ENCODE measurements around the gene SCMH1. TPM values are rescaled to one million over a fixed set of nuclear protein-coding genes. Genes with fewer than 3 reads are reported as not detected.
A peak's percentile ranks its signal among the peaks of the same experiment; 100 is the strongest.

The SCMH1 gene
- total RNA-seq, 2 experiments from 2014 or later = 24.2 to 24.7 TPM

DNA sequence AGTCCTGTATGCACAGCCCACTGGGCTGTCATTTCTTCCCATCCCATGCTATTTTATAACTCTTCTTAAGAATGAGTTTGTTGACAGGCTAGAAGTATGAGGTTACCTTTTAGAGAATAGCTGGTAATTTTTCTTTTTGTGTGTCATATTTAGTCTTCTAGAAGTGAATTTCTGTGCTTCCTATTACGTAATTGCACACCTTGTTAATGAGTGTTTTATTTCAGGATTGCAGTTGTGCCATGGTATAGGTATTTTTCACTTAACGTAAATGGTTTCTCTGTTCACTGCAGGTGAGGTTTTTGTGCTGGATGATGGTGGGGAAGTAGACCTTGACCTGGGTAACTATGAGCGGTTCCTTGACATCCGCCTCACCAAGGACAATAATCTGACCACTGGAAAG is 257.6 kb downstream of the SCMH1 start:
- H3K9me3 Mint-ChIP-seq = no peaks in the 10 kb centered on the region
- no peak overlapping the region for H3K27ac Mint-ChIP-seq
- POLR2A ChIA-PET = no interaction called here
- peaks cover 44% of the 10 kb centered on the region for H3K4me1 Mint-ChIP-seq
- H3K27me3 Mint-ChIP-seq = no peaks in the 10 kb centered on the region
- H3K36me3 Mint-ChIP-seq (ENCODE audit: low read depth) = peaks cover 76% of the 10 kb centered on the region
- CTCF ChIA-PET = interaction anchor here (0.8 to 1.9 kb wide), 2 partner anchors 20 to 32 kb away, joined by 3 to 8 read pairs; no protein-coding TSS in a partner anchor
- no peak overlapping the region for H3K4me3 Mint-ChIP-seq
- DNase-seq = no peak

DNA sequence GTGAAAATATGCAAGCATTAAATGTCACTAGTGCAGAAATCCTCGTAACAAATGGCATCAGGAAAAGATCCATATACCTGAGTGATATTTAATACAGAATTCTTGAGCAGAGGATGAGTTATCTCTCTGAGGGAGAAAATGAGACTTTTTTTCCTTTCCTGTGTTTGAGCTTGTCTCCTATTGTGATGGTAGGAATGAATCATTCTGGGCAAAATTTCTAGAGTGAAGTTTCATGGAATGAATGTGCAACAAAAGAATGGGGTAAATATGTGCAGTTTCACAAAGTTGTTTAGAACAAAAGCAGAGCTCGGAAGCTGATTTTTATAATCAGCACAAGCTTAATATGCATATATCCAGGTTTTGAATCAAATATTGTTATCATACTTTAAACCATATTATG is 258.0 kb downstream of the SCMH1 start:
- Mint-ChIP-seq H3K9me3 (no peaks in the 10 kb centered on the region), H3K27me3 (no peaks in the 10 kb centered on the region), H3K4me1 (peaks cover 44% of the 10 kb centered on the region), H3K4me3 (no peak overlapping the region), H3K27ac (no peak overlapping the region), H3K36me3 (ENCODE audit: low read depth) (peaks cover 71% of the 10 kb centered on the region)
- POLR2A ChIA-PET = no interaction called here
- CTCF ChIA-PET = interaction anchor here (0.8 to 1.9 kb wide), 2 partner anchors 20 to 32 kb away, joined by 3 to 8 read pairs; no protein-coding TSS in a partner anchor
- no peak for DNase-seq

DNA sequence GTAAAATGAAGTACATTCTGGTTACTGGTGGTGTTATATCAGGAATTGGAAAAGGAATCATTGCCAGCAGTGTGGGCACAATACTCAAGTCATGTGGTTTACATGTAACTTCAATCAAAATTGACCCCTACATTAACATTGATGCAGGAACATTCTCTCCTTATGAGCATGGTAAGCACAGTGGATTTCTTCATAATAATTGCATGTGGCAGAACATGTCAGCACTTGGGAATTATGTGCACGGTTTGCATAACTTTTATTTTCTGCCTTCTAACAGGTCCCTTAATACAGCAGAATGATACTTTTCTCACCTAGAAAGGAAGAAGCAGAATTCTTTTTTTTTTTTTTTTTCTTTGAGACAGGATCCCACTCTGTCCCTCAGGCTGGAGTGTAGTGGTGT is 258.8 kb downstream of the SCMH1 start:
- CTCF ChIA-PET = interaction anchor here (1.0 kb wide), 1 partner anchor 12 kb away, joined by 4 read pairs; no protein-coding TSS in a partner anchor

DNA sequence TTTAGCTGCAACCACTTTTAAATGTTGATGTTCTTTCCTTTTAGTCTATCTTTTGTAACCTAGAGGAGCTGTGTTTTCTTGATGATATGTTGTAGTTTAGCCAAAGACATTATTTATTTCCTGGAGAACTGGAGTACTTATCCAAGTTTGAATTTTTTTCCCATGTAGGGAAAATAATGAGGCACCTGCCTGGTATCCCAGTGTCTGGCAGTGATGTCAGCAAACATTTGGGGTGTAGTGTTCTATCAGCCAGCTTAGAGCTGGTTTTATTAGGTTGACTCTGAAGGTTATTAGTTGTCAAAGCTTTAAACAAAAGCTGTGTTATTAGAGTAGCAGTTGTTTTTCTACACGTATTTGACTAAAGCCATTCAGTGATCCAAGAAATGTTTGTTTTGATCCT is 259.4 kb downstream of the SCMH1 start:
- Mint-ChIP-seq H3K4me3 (no peak overlapping the region), H3K9me3 (no peaks in the 10 kb centered on the region), H3K27me3 (no peaks in the 10 kb centered on the region), H3K4me1 (peaks cover 47% of the 10 kb centered on the region), H3K27ac (no peak overlapping the region), H3K36me3 (ENCODE audit: low read depth) (peaks cover 59% of the 10 kb centered on the region)
- ChIA-PET POLR2A (no interaction called here), CTCF (interaction anchor here (1.0 kb wide), 1 partner anchor 13 kb away, joined by 4 read pairs; no protein-coding TSS in a partner anchor)
- DNase-seq = no peak

More for the DNA sequence above, 258.8 kb downstream of the SCMH1 start:
- peaks cover 47% of the 10 kb centered on the region for H3K4me1 Mint-ChIP-seq
- no peaks in the 10 kb centered on the region for H3K9me3 Mint-ChIP-seq
- no peak overlapping the region for H3K27ac Mint-ChIP-seq
- POLR2A ChIA-PET = no interaction called here
- H3K4me3 Mint-ChIP-seq = no peak overlapping the region
- no peak for DNase-seq
- H3K36me3 Mint-ChIP-seq (ENCODE audit: low read depth) = peaks cover 63% of the 10 kb centered on the region
- H3K27me3 Mint-ChIP-seq = no peaks in the 10 kb centered on the region

DNA sequence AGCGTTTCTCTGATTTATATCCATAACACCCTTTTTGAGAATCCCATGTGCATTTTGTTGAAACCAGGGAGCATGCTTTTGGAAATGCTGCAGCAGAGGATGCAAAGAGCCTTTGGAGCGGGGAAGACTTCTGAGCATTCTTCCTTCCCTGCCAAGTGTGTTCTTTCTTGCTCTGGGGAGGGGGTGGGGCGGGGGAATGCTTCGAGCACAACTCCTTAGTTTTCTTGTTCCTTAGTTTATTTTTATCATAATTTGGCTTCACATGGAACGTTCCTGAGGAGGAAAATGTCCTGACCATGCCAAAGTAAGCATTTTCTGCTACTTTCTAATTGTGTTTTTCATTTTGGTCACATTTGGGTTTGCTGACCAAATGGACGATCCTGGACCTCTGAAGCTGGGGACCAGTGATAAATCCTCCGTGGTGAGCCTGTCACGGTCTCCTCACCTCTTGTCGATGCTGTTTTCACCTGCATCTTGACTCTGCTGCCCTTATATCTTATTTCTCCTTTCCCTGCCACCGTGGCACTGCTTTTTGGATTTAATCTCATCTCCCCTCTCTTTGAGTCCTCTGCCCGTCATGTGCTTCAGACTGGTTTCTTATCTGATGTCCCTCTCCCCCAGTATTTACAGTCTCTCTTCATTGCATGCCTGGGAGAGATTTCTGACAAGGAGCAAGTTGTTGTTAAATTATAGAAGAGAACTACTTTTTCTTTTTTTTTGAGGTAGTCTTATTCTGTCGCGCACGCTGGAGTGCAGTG is 260.2 kb downstream of the SCMH1 start:
- peaks cover 51% of the 10 kb centered on the region for H3K4me1 Mint-ChIP-seq
- POLR2A ChIA-PET = no interaction called here
- H3K9me3 Mint-ChIP-seq = no peaks in the 10 kb centered on the region
- H3K27ac Mint-ChIP-seq = peak overlapping the region; percentile 83
- H3K36me3 Mint-ChIP-seq (ENCODE audit: low read depth) = peaks cover 50% of the 10 kb centered on the region
- H3K27me3 Mint-ChIP-seq = no peaks in the 10 kb centered on the region
- peak overlapping the region; percentile 28 for H3K4me3 Mint-ChIP-seq
- CTCF ChIA-PET = interaction anchor here (1.7 kb wide), 1 partner anchor 16 kb away, joined by 4 read pairs; no protein-coding TSS in a partner anchor
- DNase-seq = no peak

DNA sequence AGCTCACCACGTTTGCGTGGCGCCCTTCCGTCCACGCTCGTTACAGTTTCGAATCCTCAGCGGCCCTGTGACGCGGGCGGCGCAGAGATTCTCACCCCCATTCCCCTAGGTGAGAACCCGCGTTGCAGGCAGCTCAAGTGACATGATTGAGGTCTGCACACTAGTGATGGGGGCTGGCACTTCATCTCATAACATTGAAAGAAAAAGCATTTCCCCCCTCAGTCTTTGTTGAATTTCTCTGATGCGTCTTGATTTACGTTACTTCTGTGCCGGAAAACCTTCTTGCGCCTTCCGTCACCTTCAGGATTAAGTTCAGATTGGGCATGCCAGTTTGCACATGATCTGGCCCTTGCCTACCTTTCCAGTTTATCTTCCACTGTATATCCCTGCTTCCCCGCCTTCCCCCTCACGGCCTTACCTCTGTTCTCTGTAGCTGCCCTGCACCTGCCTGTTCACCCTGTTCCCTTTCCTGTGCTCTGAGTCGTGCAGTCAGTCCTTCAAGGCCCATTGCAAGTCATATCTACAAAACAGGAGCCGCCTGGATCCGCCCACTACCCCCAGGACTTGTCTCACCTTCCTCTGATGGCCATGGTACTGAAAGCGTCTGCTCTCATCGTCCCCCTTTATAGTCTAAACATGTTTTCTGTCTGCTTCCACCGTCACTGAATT is 261.5 kb downstream of the SCMH1 start:
- Mint-ChIP-seq H3K36me3 (ENCODE audit: low read depth) (peaks cover 38% of the 10 kb centered on the region), H3K4me3 (peak overlapping the region; percentile 82), H3K4me1 (peaks cover 49% of the 10 kb centered on the region), H3K27me3 (no peaks in the 10 kb centered on the region), H3K9me3 (no peaks in the 10 kb centered on the region), H3K27ac (peak overlapping the region; percentile 92)
- ChIA-PET POLR2A (interaction anchor here (1.0 kb wide), 1 partner anchor 136 kb away, joined by 3 read pairs; no protein-coding TSS in a partner anchor), CTCF (interaction anchor here (0.6 to 1.7 kb wide), 6 partner anchors 15 to 1603 kb away, joined by 3 to 6 read pairs (median 4); no protein-coding TSS in a partner anchor)
- peak; percentile 56 for DNase-seq

DNA sequence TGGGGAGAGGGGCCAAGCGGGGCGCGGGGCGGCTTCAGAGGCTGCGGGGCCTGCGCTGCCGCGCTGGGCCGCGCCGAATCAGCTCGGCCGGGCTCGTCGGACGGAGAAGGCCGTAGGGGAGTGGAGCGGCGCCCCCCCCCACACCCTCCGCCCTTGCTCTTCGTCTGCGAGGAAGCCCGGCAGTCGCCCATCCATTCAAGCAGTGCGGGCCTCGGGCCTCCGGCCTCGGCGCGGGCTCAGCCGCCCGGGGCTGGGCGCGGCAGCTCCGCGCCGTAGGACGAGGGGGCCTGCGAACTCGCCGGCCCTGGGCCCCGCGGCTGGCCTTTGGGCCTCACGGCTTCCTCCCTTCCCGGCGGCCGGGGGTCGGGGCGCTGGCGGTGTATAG is 262.0 kb downstream of the SCMH1 start:
- H3K9me3 Mint-ChIP-seq = no peaks in the 10 kb centered on the region
- DNase-seq = no peak
- H3K4me3 Mint-ChIP-seq = peak overlapping the region; percentile 82
- H3K27ac Mint-ChIP-seq = peak overlapping the region; percentile 92
- H3K27me3 Mint-ChIP-seq = no peaks in the 10 kb centered on the region
- peaks cover 49% of the 10 kb centered on the region for H3K4me1 Mint-ChIP-seq
- ChIA-PET CTCF (interaction anchor here (0.6 to 1.7 kb wide), 8 partner anchors 12 to 1602 kb away, joined by 3 to 6 read pairs (median 4); no protein-coding TSS in a partner anchor), POLR2A (interaction anchor here (0.7 to 1.0 kb wide), 2 partner anchors 135 to 1707 kb away, joined by 3 read pairs; no protein-coding TSS in a partner anchor)
- peaks cover 33% of the 10 kb centered on the region for H3K36me3 Mint-ChIP-seq (ENCODE audit: low read depth)

DNA sequence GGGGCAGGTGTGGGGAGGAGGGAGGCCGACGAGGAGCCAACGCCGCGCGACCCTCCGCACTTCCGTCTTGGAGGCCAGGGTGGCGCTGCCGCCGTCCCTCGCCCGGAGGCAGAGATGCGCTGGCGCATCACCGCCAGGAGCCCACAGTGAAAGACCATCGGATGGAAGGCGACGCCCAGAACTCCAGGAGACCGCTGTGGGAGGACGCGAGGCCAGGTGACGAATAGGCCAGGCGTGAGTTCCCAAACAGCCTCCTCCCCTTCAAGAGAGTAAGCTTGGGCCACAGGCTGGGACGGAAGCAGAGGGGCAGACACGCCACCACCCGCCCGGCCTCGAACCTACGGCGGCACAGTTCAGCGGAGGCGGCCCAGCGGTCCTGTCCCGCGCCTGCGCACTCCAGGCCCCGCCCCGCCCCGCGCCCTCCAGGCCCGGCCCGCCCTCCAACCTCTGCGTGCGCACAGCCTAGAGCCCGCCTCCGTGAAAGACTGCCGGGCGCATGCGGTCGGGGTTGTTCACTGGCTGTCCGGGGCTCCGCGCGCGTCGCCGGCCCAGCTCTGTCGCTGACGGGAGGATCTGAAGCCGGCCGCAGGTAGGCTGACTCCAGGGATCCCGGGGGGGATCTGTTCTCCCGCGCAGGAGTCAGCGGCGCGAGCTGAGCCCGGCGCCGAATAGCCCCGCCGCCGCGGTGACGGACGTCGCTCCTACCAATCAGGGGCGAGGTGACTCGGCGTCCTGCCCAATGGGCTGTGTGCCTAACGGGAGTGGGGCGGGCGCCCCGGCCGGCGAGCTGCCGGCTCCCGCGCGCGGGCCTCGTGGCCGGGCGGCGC is 262.7 kb downstream of the SCMH1 start, which contains the start of gene CTPS1:
Gene CTPS1, plus strand, starts transcription at position 456 of the 827 bp plus-strand sequence. CDS start 3,595 bp downstream, outside the sequence.
- no peaks in the 10 kb centered on the region for H3K27me3 Mint-ChIP-seq

DNA sequence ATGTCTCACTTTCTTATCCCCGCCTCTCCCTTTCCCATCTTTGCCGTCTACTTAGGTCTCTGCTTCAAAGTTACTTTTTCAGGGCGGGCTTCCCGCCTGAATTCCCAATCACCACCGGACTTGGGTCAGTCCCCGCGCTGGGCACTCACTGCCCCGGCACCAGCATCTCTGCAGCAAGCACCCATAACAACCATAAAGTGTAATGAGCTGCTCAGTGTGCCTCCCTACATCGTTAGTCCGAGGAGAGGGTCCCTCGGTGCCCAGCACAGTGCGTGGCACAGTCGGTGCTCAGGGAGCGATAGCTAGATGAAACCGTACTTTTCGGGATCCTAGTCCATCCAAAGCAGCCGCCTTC is 263.2 kb downstream of the SCMH1 start:
- peak overlapping the region; percentile 77 for H3K4me3 Mint-ChIP-seq
- no peaks in the 10 kb centered on the region for H3K27me3 Mint-ChIP-seq
- no peak for DNase-seq
- H3K27ac Mint-ChIP-seq = peak overlapping the region; percentile 92
- peaks cover 42% of the 10 kb centered on the region for H3K4me1 Mint-ChIP-seq
- no peaks in the 10 kb centered on the region for H3K9me3 Mint-ChIP-seq
- POLR2A ChIA-PET = no interaction called here
- CTCF ChIA-PET = interaction anchor here (1.5 to 1.6 kb wide), 2 partner anchors 17 to 25 kb away, joined by 6 read pairs; no protein-coding TSS in a partner anchor
- H3K36me3 Mint-ChIP-seq (ENCODE audit: low read depth) = peaks cover 21% of the 10 kb centered on the region

More for the DNA sequence above, 262.7 kb downstream of the SCMH1 start, which contains the start of gene CTPS1:
- Mint-ChIP-seq H3K4me3 (peak within 1 kb of the TSS; percentile 82), H3K36me3 (ENCODE audit: low read depth) (peaks cover 27% of the 10 kb centered on the region), H3K4me1 (peaks cover 47% of the 10 kb centered on the region), H3K9me3 (no peaks in the 10 kb centered on the region), H3K27ac (peak within 1 kb of the TSS; percentile 92)
- DNase-seq = peak; percentile 95
- CTCF ChIA-PET = interaction anchor here (0.7 to 1.7 kb wide), 7 partner anchors 12 to 48 kb away, joined by 3 to 6 read pairs (median 4); no protein-coding TSS in a partner anchor
- POLR2A ChIA-PET = interaction anchor here (0.6 to 1.0 kb wide), 3 partner anchors 135 to 1707 kb away, joined by 3 read pairs; no protein-coding TSS in a partner anchor

DNA sequence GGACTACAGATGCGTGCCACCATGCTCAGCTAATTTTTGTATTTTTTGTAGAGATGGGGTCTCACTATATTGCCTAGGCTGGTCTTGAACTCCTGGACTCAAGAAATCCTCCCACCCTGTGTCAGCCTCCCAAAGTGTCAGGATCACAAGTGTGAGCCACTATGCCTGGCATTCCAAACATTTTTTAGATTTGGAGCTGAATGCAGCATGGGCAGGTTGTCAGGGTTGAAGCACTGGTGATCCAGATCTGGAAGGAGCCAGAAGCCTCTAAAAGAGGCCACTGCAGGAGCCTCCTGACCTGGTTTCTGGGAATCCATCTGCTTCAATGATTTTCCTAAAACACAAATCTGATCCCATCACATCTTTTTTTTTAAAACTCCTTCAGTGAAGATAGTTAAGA is 264.4 kb downstream of the SCMH1 start:
- CTCF ChIA-PET = interaction anchor here (1.4 kb wide), 1 partner anchor 25 kb away, joined by 8 read pairs; no protein-coding TSS in a partner anchor
- H3K4me3 Mint-ChIP-seq = no peak overlapping the region
- no peak for DNase-seq
- POLR2A ChIA-PET = no interaction called here
- H3K4me1 Mint-ChIP-seq = peaks cover 34% of the 10 kb centered on the region
- no peaks in the 10 kb centered on the region for H3K27me3 Mint-ChIP-seq
- no peak overlapping the region for H3K27ac Mint-ChIP-seq
- no peaks in the 10 kb centered on the region for H3K9me3 Mint-ChIP-seq
- peaks cover 15% of the 10 kb centered on the region for H3K36me3 Mint-ChIP-seq (ENCODE audit: low read depth)
